Measurements from ENCODE around the gene KLF4.

DNA sequence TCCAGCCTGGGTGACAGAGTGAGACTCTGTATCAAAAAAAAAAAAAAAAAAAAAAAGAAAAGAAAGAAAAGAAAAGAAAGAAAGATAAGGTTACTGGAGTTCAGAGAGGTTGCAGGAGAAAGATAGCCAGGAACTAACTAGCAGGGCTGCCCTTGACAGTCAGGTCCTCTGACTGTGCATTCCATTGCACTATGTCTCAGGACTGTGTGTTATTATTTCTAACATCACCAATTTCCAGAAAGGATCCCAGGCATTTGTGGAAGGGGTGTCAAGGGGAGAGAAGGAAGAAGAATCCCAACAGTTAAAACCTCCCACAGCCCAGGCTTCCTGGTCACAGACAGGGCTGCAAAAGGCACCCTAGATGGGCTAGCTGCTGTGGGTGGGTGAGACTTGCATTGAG is 25.1 kb downstream of the KLF4 start:
- TF ChIP-seq, protein P1, sequence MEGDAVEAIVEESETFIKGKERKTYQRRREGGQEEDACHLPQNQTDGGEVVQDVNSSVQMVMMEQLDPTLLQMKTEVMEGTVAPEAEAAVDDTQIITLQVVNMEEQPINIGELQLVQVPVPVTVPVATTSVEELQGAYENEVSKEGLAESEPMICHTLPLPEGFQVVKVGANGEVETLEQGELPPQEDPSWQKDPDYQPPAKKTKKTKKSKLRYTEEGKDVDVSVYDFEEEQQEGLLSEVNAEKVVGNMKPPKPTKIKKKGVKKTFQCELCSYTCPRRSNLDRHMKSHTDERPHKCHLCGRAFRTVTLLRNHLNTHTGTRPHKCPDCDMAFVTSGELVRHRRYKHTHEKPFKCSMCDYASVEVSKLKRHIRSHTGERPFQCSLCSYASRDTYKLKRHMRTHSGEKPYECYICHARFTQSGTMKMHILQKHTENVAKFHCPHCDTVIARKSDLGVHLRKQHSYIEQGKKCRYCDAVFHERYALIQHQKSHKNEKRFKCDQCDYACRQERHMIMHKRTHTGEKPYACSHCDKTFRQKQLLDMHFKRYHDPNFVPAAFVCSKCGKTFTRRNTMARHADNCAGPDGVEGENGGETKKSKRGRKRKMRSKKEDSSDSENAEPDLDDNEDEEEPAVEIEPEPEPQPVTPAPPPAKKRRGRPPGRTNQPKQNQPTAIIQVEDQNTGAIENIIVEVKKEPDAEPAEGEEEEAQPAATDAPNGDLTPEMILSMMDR (conservative IDR thresholded peaks at IDR 0.05; ENCODE audit: low read length): no peak
- TF ChIP-seq EZH2phosphoT487 (IDR thresholded peaks at IDR 0.05; ENCODE audit: borderline replicate concordance, low read depth, low read length): no peak
